A172 (cell line): ENCODE measurements around the gene P4HB. TPM values are rescaled to one million over a fixed set of nuclear protein-coding genes. Genes with fewer than 3 reads are reported as not detected.

Experiments
- total RNA-seq: library from RNA; depleted of rRNA; stranded (reverse); fragments of >200 nt; shearing (Covaris generic); gene quantifications from 2 replicates; pipeline ENCODE4 v1.2.3, GENCODE V29; 2014; rRNA removed

The P4HB gene
- total RNA-seq, 1 experiment from 2014 or later, result 1,091 TPM

Other genes with a start within 250 kb of the P4HB start
- gene NPLOC4, start 223.4 kb downstream of the P4HB start, total RNA-seq, result 89.3 and 93.9 TPM in 2 replicates
- 5.7 and 6.8 TPM in 2 replicates for gene TSPAN10, start 223.3 kb downstream of the P4HB start, total RNA-seq
- 1.1 and 2.0 TPM in 2 replicates for gene PDE6G, start 204.0 kb downstream of the P4HB start, total RNA-seq
- gene OXLD1, start 193.9 kb downstream of the P4HB start, total RNA-seq, result 42.0 and 58.8 TPM in 2 replicates
- gene CCDC137, start 193.8 kb downstream of the P4HB start, total RNA-seq, result 18.5 and 21.7 TPM in 2 replicates
- gene ARL16, start 176.7 kb downstream of the P4HB start, total RNA-seq, result 41.0 and 45.6 TPM in 2 replicates
- gene HGS, start 176.5 kb downstream of the P4HB start, total RNA-seq, result 144 and 199 TPM in 2 replicates
- gene MRPL12, start 157.2 kb downstream of the P4HB start, total RNA-seq, result 32.3 and 37.0 TPM in 2 replicates
- 81.5 and 101 TPM in 2 replicates for gene SLC25A10, start 148.3 kb downstream of the P4HB start, total RNA-seq
- gene GCGR, start 56.4 kb downstream of the P4HB start, total RNA-seq, result not detected in 2 replicates
- 45.8 and 51.4 TPM in 2 replicates for gene MCRIP1, start 27.2 kb downstream of the P4HB start, total RNA-seq
- not detected in 2 replicates for gene PPP1R27, start 25.5 kb downstream of the P4HB start, total RNA-seq
- 173 and 183 TPM in 2 replicates for gene ARHGDIA, start 10.8 kb upstream of the P4HB start, total RNA-seq
- 376 and 393 TPM in 2 replicates for gene ALYREF, start 31.1 kb upstream of the P4HB start, total RNA-seq
- gene ANAPC11, start 31.2 kb upstream of the P4HB start, total RNA-seq, result 207 and 245 TPM in 2 replicates
- gene NPB, start 41.7 kb upstream of the P4HB start, total RNA-seq, result 0.77 and 1.8 TPM in 2 replicates
- gene PCYT2, start 50.9 kb upstream of the P4HB start, total RNA-seq, result 93.8 and 108 TPM in 2 replicates
- 34.9 and 47.0 TPM in 2 replicates for gene SIRT7, start 57.6 kb upstream of the P4HB start, total RNA-seq
- gene MAFG, start 67.2 kb upstream of the P4HB start, total RNA-seq, result 30.1 and 37.6 TPM in 2 replicates
- gene PYCR1, start 76.8 kb upstream of the P4HB start, total RNA-seq, result 70.2 and 84.1 TPM in 2 replicates
- gene MYADML2, start 86.7 kb upstream of the P4HB start, total RNA-seq, result not detected in 2 replicates
- 0.14 and 1.9 TPM in 2 replicates for gene NOTUM, start 100.7 kb upstream of the P4HB start, total RNA-seq
- 22.4 and 25.8 TPM in 2 replicates for gene ASPSCR1, start 117.1 kb upstream of the P4HB start, total RNA-seq
- gene CENPX, start 162.3 kb upstream of the P4HB start, total RNA-seq, result 155 and 163 TPM in 2 replicates
- 28.0 and 38.0 TPM in 2 replicates for gene LRRC45, start 162.8 kb upstream of the P4HB start, total RNA-seq
- 7.0 TPM in 1 of 2 replicates, not detected in the other for gene RAC3, start 171.1 kb upstream of the P4HB start, total RNA-seq
- gene DCXR, start 177.2 kb upstream of the P4HB start, total RNA-seq, result 104 and 113 TPM in 2 replicates
- 42.8 and 50.1 TPM in 2 replicates for gene RFNG, start 191.3 kb upstream of the P4HB start, total RNA-seq
- 185 and 187 TPM in 2 replicates for gene GPS1, start 191.4 kb upstream of the P4HB start, total RNA-seq
- 107 and 165 TPM in 2 replicates for gene DUS1L, start 205.3 kb upstream of the P4HB start, total RNA-seq
- 89.9 and 133 TPM in 2 replicates for gene FASN, start 237.7 kb upstream of the P4HB start, total RNA-seq